HG03280 (cell line): ENCODE measurements around the gene BUB3.
"Not testable (repeated sequence)": the region's sequence is repeated elsewhere in the genome, so short reads cannot be mapped to it uniquely, and the experiment has no call there.

ENCODE experiments used
- ATAC-seq: cut with Tn5 transposase; IDR thresholded peaks from one replicate; pipeline ENCODE4 v1.9.1; 2021; ENCODE audit warnings: mild to moderate bottlenecking, moderate library complexity; ENCODE audit not compliant: unreplicated experiment

BUB3 gene

GRCh38 chr10:123153486-123154091, 613 bp upstream of the BUB3 start:
- ATAC-seq = no peak

GRCh38 chr10:123154711-123155505, 706 bp downstream of the BUB3 start:
- peak; percentile 45 for ATAC-seq

DNA sequence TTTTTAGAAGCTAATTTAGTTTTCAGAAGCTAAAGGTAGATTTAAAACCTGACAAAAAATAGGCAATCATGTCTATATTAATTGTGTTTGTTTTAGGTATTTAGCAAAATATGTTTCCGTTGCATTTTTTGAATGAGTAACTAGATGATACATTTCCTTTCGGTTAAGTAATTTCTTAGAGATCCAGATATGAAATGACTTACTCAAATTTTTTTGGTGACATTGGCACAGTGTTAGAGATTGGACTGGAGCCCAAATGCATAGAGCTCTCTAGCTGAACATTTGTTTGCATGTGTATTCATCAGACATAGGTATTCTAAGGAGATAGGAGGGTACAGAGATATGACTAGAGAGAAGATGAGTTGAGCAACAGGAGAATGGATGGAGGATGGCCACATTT, 1.9 kb downstream of the BUB3 start:
- ATAC-seq = no peak

DNA sequence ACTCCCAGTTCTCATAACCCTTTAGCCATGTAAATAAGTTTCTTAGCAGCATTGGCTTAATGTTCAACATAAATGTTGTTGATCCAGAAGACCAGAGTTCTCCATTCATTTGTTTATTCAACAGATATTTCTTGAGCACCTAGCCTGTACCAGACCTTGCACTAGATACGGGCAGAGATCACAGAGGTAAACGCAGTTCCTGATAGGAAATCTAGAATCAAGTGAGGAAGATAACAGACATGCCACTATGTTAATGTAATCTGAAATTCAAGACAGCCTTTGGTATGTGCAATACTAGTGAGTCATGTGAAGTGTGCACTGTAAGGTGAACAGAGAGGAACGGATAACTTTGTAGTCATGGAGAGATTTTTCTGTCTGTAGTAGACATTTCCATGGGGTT, 3.0 kb downstream of the BUB3 start:
- no peak for ATAC-seq

DNA sequence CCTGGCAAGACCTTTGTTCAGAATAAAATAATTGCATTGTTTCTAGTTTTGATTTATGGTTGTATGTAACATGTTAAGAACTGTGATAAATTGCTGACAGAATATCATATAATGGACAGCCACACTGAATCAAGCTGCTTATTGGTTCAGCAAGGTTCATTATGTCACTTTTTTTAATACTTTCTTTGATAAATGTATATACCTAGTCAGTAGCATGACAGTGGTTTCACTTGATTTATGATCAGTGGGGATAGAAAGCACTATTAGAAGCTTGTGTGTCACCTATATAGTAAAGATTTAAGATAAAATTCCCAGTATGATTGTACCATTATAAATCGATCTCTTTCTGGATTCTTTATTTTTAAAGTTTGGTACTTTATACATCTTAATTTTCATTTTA, 4.5 kb downstream of the BUB3 start:
- no peak for ATAC-seq

- no peak for ATAC-seq
These were observed 6.2 kb downstream of the BUB3 start for GRCh38 chr10:123160311-123160980.

DNA sequence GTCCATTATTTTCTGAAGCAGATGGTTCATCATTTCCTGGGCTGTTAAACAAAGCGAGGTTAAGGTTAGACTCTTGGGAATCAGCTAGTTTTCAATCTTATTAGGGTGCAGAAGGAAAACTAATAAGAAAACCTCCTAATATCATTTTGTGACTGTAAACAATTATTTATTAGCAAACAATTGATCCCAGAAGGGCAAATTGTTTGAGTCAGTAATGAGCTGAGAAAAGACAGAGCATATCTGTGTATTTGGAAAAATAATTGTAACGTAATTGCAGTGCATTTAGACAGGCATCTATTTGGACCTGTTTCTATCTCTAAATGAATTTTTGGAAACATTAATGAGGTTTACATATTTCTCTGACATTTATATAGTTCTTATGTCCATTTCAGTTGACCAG, 10.1 kb downstream of the BUB3 start:
- ATAC-seq = no peak

DNA sequence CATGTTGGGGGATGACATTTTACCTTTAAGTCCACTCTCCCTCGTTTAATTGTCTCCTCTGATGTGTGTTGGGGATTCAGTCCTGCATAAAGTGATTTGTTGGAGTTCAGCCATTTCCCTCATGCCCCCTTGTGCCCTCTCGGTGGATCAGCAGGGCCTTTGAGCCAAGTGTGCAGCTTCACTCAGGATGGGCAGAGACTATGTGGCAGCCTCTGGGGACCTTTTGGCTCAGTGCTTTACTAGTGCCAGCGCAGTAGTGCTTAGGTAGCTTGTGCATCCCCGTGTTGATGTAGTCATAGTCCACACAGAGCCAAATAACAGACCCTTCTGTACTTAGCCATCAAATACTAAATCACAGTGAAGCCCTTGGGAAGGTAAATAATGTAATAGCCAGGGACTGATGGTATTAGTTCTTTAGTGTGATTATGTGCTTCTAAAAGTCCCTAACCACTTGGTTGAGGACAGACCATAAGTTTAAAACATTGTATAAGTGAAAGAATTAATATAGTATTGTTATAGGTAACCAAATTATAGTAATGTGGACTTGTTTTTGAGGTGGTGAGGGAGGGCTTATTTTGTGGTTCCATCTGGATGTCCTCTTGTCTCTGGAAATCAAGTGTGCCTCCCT, 11.4 kb downstream of the BUB3 start:
- no peak for ATAC-seq

- no peak for ATAC-seq
These were observed 12.4 kb downstream of the BUB3 start for GRCh38 chr10:123166618-123167017.

- ATAC-seq = no peak
These were observed 16.8 kb downstream of the BUB3 start for GRCh38 chr10:123170961-123171360.

DNA sequence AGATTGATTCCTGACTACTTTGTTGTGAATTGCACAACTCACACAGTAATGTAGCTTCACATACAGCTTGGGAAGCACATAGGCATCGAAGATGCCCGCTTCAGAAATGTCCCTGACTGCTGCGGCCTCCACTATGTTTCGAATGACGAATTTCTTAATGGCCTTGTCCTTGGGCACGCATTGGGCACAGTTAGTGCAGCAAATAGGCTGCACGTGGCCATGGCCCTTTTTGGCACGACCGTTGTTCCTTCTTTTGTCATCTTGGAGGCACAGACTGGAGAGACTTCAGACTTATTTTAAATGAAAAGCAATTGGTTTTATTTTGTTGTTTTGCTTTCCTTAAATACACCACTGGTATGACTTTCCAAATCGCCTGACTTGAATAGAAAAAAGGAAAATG, 17.4 kb downstream of the BUB3 start:
- not testable (repeated sequence) for ATAC-seq

GRCh38 chr10:123175389-123176387, 21.5 kb downstream of the BUB3 start:
- no peak for ATAC-seq

DNA sequence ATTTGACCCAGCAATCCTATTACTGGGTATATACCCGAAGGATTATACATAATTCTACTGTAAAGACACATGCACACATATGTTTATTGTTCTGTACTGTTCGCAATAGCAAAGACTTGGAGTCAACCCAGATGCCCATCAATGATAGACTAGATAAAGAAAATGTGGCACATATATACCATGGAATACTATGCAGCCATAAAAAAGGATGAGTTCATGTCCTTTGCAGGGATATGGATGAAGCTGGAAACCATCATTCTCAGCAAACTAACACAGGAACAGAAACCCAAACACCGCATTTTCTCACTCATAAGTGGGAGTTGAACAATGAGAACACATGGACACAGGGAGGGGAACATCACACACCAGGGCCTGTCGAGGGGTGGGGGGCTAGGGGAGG, 24.2 kb downstream of the BUB3 start:
- ATAC-seq = not testable (repeated sequence)

DNA sequence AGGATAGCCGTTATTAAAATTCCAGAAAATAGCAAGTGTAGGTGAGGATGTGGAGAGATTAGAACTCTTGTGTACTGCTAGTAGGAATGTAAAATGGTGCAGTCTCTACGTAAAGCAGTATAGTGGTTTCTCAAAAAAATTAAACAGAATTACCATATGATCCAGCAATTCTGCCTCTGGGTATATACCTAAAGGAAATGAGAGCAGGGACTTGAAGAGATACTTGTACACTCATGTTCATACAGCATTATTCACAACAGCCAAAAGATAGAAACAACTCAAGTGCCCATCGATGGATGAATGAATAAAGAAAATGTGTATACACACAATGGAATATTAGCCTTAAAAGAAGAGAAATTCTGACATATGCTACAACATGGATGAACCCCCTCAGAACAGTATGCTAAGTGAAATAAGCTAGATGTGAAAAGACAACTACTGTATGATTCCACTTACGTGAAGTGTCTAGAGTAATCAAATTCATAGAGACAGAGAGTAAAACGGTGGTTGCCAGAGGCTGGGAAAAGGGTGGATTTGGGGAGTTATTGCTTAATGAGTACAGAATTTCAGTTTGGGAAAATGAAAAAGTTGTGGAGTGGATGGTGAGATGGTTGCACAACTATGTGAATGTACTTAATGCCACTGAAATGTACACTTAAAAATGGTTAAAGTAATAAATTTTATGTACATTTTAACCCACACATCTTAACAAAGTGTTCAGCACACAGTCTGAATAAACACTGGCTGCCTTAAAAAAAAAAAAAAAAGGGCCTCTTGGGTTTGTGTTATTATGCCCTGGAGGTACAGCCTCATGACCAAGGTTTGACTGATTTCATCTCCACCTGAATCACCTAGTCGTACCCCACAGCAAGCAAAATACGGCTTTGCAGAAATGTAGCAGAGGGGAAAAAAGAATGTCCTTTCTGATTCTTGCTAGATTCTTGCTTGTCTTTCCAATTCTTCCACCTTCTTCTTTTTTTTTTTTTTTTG, 26.2 kb downstream of the BUB3 start:
- no peak for ATAC-seq

- ATAC-seq = no peak
These were observed 29.5 kb downstream of the BUB3 start for GRCh38 chr10:123183724-123184123.

DNA sequence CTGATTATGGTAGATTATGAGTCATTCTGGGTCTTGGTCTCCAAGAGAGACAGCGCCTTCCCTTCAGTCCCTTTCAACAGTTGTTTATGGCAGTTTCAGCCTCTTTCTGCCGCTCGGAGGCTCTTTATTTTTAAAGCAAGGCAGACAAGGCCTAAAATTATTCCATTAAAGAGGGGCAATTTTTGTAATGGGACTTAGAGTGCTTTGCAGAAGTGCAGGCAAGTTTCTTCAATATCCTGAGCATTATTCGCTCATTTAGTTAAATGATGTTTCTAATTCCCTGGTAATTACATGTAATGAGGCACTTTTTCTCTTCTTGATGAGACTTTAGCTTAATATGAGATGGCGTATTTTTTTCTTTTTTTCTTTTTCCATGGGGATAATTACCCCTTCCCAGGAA, 33.6 kb downstream of the BUB3 start:
- no peak for ATAC-seq

- ATAC-seq = no peak
These were observed 37.7 kb downstream of the BUB3 start for GRCh38 chr10:123191886-123192285.

- ATAC-seq = no peak
These were observed 39.9 kb downstream of the BUB3 start for GRCh38 chr10:123194056-123194455.

- ATAC-seq = no peak
These were observed 46.3 kb downstream of the BUB3 start for GRCh38 chr10:123200531-123200930.
